Inflammatory macrophage (primary cell): ENCODE measurements around the gene FGFR4.

ENCODE experiments used
- DNase-seq, 2 donors: peaks; one replicate each; pipeline ENCODE4 v3.0.0-alpha.2; 2020 to 2022

Gene FGFR4

GRCh38 chr5:177085985-177086653, 596 bp upstream of the FGFR4 start:
- DNase-seq = no peak

- DNase-seq = no peak
Observed at GRCh38 chr5:177087398-177088005, 787 bp downstream of the FGFR4 start.

- DNase-seq = no peak
Observed at GRCh38 chr5:177089127-177089526, 2.4 kb downstream of the FGFR4 start.

GRCh38 chr5:177089825-177090641, 3.3 kb downstream of the FGFR4 start:
- no peak for DNase-seq

GRCh38 chr5:177090813-177091212, 4.1 kb downstream of the FGFR4 start:
- DNase-seq = no peak

- DNase-seq = no peak
Observed at GRCh38 chr5:177091232-177091631, 4.5 kb downstream of the FGFR4 start.

GRCh38 chr5:177092178-177093081, 5.7 kb downstream of the FGFR4 start:
- no peak for DNase-seq

- no peak for DNase-seq
Observed at GRCh38 chr5:177093082-177093712, 6.5 kb downstream of the FGFR4 start.

- DNase-seq = no peak
Observed at GRCh38 chr5:177093803-177094202, 7.1 kb downstream of the FGFR4 start.

- no peak for DNase-seq
Observed at GRCh38 chr5:177094224-177095087, 7.7 kb downstream of the FGFR4 start.

- DNase-seq = no peak
Observed at GRCh38 chr5:177095088-177095669, 8.5 kb downstream of the FGFR4 start.

GRCh38 chr5:177096162-177097015, 9.7 kb downstream of the FGFR4 start:
- DNase-seq = no peak

- no peak for DNase-seq
Observed at GRCh38 chr5:177097016-177097985, 10.6 kb downstream of the FGFR4 start.

GRCh38 chr5:177098120-177098469, 11.4 kb downstream of the FGFR4 start:
- no peak for DNase-seq

GRCh38 chr5:177098470-177099141, 11.9 kb downstream of the FGFR4 start:
- DNase-seq = no peak

- DNase-seq = no peak
Observed at GRCh38 chr5:177099422-177100093, 12.8 kb downstream of the FGFR4 start.

GRCh38 chr5:177100714-177101121, 14.0 kb downstream of the FGFR4 start:
- DNase-seq = no peak
